BE2C (cell line): ENCODE results near the gene CNDP2.

ENCODE experiments used
- DNase-seq: peaks from one replicate; pipeline ENCODE4 v3.0.0-alpha.2; 2020
- H3K27me3 ChIP-seq: fragments of 250-450 bp; sonication (Bioruptor Pico); 2 replicates; pipeline ENCODE4 v1.5.1; 2020; ENCODE audit warnings: mild to moderate bottlenecking
- H3K36me3 ChIP-seq: fragments of 250-450 bp; sonication (Bioruptor Pico); 2 replicates; pipeline ENCODE4 v1.5.1; 2020; ENCODE audit warnings: mild to moderate bottlenecking
- H3K4me1 ChIP-seq: fragments of 250-450 bp; sonication (Bioruptor Pico); 2 replicates; pipeline ENCODE4 v1.5.1; 2020
- H3K4me3 ChIP-seq: 2 replicates; pipeline ENCODE4 v1.5.1; 2011; ENCODE audit warnings: low read depth, low read length
- H3K9me3 ChIP-seq: fragments of 250-450 bp; sonication (Bioruptor Pico); 2 replicates; pipeline ENCODE4 v1.5.1; 2020
- CTCF ChIP-seq: IDR thresholded peaks from 2 replicates; pipeline ENCODE4 v1.5.1; 2012; ENCODE audit warnings: mild to moderate bottlenecking, low read depth, low read length

CNDP2 gene

GRCh38 chr18:74488354-74488753 is 7.8 kb upstream of the CNDP2 start:
- no peak overlapping the region for H3K4me3 ChIP-seq
- no peaks in the 10 kb centered on the region for H3K27me3 ChIP-seq
- no peaks in the 10 kb centered on the region for H3K36me3 ChIP-seq
- H3K9me3 ChIP-seq: no peaks in the 10 kb centered on the region
- no peak for DNase-seq
- H3K4me1 ChIP-seq: no peaks in the 10 kb centered on the region
- TF ChIP-seq CTCF: no peak

DNA sequence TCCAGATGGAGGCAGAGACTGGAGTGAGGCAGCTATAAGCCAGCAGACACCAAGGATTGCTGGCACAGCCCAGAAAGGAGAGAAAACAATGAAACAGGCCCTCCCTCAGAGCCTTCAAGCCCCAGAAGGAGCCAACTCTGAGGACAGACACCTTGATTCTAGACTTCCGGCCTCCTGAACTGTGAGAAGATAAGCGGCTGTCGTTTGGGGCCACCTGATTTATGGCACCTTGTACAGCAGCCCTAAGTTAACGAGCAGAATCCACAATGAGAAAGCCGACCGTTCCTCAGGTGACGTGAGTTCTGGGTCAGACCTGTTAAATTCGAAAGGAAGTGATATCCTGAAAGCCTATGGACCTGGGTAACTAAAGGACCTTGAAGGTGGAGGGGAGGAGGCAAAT is 7.3 kb upstream of the CNDP2 start:
- no peak for DNase-seq
- H3K36me3 ChIP-seq: no peaks in the 10 kb centered on the region
- H3K27me3 ChIP-seq: no peaks in the 10 kb centered on the region
- no peak for TF ChIP-seq CTCF
- no peak overlapping the region for H3K4me3 ChIP-seq
- H3K9me3 ChIP-seq: no peaks in the 10 kb centered on the region
- no peaks in the 10 kb centered on the region for H3K4me1 ChIP-seq

- no peaks in the 10 kb centered on the region for H3K36me3 ChIP-seq
- no peak overlapping the region for H3K4me3 ChIP-seq
- no peak for DNase-seq
- no peaks in the 10 kb centered on the region for H3K27me3 ChIP-seq
- no peak for TF ChIP-seq CTCF
- H3K9me3 ChIP-seq: no peaks in the 10 kb centered on the region
- H3K4me1 ChIP-seq: no peaks in the 10 kb centered on the region
These were observed 6.5 kb upstream of the CNDP2 start for GRCh38 chr18:74489676-74490075.

DNA sequence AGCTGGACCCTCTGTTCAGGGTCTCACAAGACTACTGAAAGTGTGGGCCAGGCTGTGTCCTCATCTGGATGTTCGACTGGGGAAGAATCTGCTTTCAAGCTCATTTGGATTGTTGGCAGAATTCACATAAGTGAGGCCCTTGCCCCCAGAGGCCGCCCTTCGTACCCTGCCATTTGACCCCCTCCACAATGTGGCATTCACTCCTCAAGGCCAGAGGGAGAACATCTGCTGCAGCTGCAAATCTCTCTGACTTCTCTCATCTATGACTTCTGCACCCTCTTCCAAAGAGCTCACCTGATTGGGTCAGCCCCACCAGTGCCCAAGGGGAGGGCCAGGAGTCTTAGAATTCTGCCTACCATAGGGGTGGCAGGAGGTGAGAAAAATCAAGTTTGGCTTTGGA is 3.9 kb upstream of the CNDP2 start:
- Histone ChIP-seq H3K4me3 (no peak overlapping the region), H3K27me3 (no peaks in the 10 kb centered on the region), H3K4me1 (no peaks in the 10 kb centered on the region), H3K9me3 (no peaks in the 10 kb centered on the region), H3K36me3 (no peaks in the 10 kb centered on the region)
- DNase-seq: no peak
- no peak for TF ChIP-seq CTCF

DNA sequence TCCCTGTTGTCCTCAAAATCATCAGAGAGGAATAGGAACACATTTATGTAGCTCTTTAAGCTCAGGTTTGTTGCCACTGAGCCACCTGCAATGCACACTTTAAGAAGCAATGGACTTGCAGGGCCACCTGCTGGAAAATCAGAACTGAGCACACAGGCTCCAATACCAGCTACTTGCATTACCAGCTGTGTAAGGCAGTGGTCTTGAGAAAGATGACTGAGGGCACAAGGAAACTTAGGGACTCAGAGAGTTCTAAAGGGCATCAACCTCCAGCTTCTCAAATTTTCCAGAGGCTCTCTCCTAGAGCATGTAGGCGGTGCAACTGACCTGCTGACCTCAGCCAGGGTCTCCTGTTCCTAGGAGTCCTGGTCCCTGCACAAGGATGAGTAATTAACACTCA is 2.5 kb upstream of the CNDP2 start:
- Histone ChIP-seq H3K9me3 (no peaks in the 10 kb centered on the region), H3K36me3 (no peaks in the 10 kb centered on the region), H3K27me3 (no peaks in the 10 kb centered on the region), H3K4me3 (no peak overlapping the region), H3K4me1 (no peaks in the 10 kb centered on the region)
- TF ChIP-seq CTCF: peak; percentile 51
- DNase-seq: peak; percentile 25

- no peaks in the 10 kb centered on the region for H3K36me3 ChIP-seq
- no peak for TF ChIP-seq CTCF
These were observed 1.6 kb upstream of the CNDP2 start for GRCh38 chr18:74494514-74494913.

More at GRCh38 chr18:74494514-74494913, 1.6 kb upstream of the CNDP2 start:
- DNase-seq: no peak
- H3K4me1 ChIP-seq: no peaks in the 10 kb centered on the region
- H3K9me3 ChIP-seq: no peaks in the 10 kb centered on the region
- no peak overlapping the region for H3K4me3 ChIP-seq
- no peaks in the 10 kb centered on the region for H3K27me3 ChIP-seq
